CD14-positive monocyte (primary cell): ENCODE measurements around the gene NEGR1. TPM values are rescaled to one million over a fixed set of nuclear protein-coding genes. Genes with fewer than 3 reads are reported as not detected.

ENCODE experiments used
- DNase-seq, 3 donors: peaks; one replicate each; pipeline ENCODE4 v3.0.0-alpha.2; 2011 to 2022
- H2AFZ ChIP-seq: 2 replicates; pipeline ENCODE4 v1.6.0; 2012; ENCODE audit warnings: mild to moderate bottlenecking, low read depth, low read length, inconsistent platforms; ENCODE audit not compliant: insufficient read depth, poor library complexity, severe bottlenecking
- H3K27ac ChIP-seq, 2 donors: 1 replicate in 1 of 2; 2 replicates in 1 of 2; pipeline ENCODE4 v1.5.1; 2012 to 2013; ENCODE audit warnings: low read length in 2 of 2, control low read depth in 1 of 2, inconsistent platforms in 1 of 2, low read depth in 1 of 2, mild to moderate bottlenecking in 1 of 2
- H3K27me3 ChIP-seq, 2 donors: one replicate each; pipeline versions ENCODE4 v1.6.0 to v1.6.1; 2011 to 2013; ENCODE audit warnings: low read length in 2 of 2; ENCODE audit not compliant: control insufficient read depth in 2 of 2, insufficient read depth in 2 of 2
- H3K36me3 ChIP-seq, 2 donors: replicated peaks in 1 of 2; 1 replicate in 1 of 2; 2 replicates in 1 of 2; pipeline versions ENCODE4 v1.5.1 to v1.6.1; 2012 to 2013; ENCODE audit warnings: low read length in 2 of 2, control low read depth in 1 of 2, inconsistent platforms in 1 of 2, mild to moderate bottlenecking in 1 of 2; ENCODE audit not compliant: insufficient read depth in 2 of 2, control insufficient read depth in 1 of 2
- H3K4me1 ChIP-seq, 2 donors: 1 replicate in 1 of 2; 2 replicates in 1 of 2; pipeline versions ENCODE4 v1.5.1 to v1.6.1; 2012 to 2013; ENCODE audit warnings: low read length in 2 of 2, control low read depth in 1 of 2, inconsistent platforms in 1 of 2, mild to moderate bottlenecking in 1 of 2, moderate library complexity in 1 of 2; ENCODE audit not compliant: insufficient read depth in 2 of 2, control insufficient read depth in 1 of 2
- H3K4me2 ChIP-seq: replicated peaks from 2 replicates; pipeline ENCODE3; 2012; ENCODE audit warnings: low read length, moderate library complexity, mild to moderate bottlenecking; ENCODE audit not compliant: poor library complexity, severe bottlenecking; ENCODE audit errors: extremely low read depth
- H3K4me3 ChIP-seq, 3 experiments: fragments of 200-600 bp in 1 of 3; sonication (generic) in 1 of 3; replicated peaks in 1 of 3; 1 replicate in 2 of 3; 2 replicates in 1 of 3; pipeline ENCODE4 v1.5.1; 2011 to 2013; ENCODE audit warnings: low read length in 3 of 3, mild to moderate bottlenecking in 3 of 3, control low read depth in 2 of 3, low read depth in 2 of 3, inconsistent platforms in 1 of 3, moderate library complexity in 1 of 3
- H3K79me2 ChIP-seq: 2 replicates; pipeline ENCODE4 v1.6.0; 2012; ENCODE audit warnings: mild to moderate bottlenecking, control low read depth, inconsistent platforms, low read length, moderate library complexity; ENCODE audit not compliant: insufficient read depth
- H3K9ac ChIP-seq: 2 replicates; pipeline ENCODE4 v1.6.0; 2017; ENCODE audit warnings: low read length, mild to moderate bottlenecking; ENCODE audit not compliant: insufficient read depth, poor library complexity, severe bottlenecking
- H3K9me3 ChIP-seq, 2 donors: replicated peaks in 1 of 2; 1 replicate in 1 of 2; 2 replicates in 1 of 2; pipeline versions ENCODE4 v1.5.1 to v1.6.1; 2012 to 2013; ENCODE audit warnings: low read length in 2 of 2, control low read depth in 1 of 2; ENCODE audit not compliant: control insufficient read depth in 1 of 2, insufficient read depth in 1 of 2
- H4K20me1 ChIP-seq: 2 replicates; pipeline ENCODE4 v1.6.0; 2012; ENCODE audit warnings: mild to moderate bottlenecking, low read length, control low read depth, moderate library complexity; ENCODE audit not compliant: insufficient read depth
- H3K27ac Mint-ChIP-seq, 7 donors: one replicate each; pipeline ENCODE4 v1.8.0; 2020; ENCODE audit warnings: mild to moderate bottlenecking in 7 of 7, mixed read lengths in 7 of 7, moderate library complexity in 6 of 7, inconsistent platforms in 2 of 7
- H3K27me3 Mint-ChIP-seq, 3 donors: one replicate each; pipeline ENCODE4 v1.8.0; 2021 to 2022; ENCODE audit warnings: low read depth in 3 of 3, mild to moderate bottlenecking in 3 of 3, mixed read lengths in 3 of 3, moderate library complexity in 3 of 3, inconsistent platforms in 1 of 3
- H3K36me3 Mint-ChIP-seq, 2 donors: one replicate each; pipeline ENCODE4 v1.8.0; 2020; ENCODE audit warnings: mixed read lengths in 2 of 2, inconsistent platforms in 1 of 2, mild to moderate bottlenecking in 1 of 2
- H3K4me1 Mint-ChIP-seq: one replicate; pipeline ENCODE4 v1.8.0; 2020; ENCODE audit warnings: mild to moderate bottlenecking, mixed read lengths
- H3K4me3 Mint-ChIP-seq, 2 donors: one replicate each; pipeline ENCODE4 v1.8.0; 2020; ENCODE audit warnings: mild to moderate bottlenecking in 2 of 2, mixed read lengths in 2 of 2, moderate library complexity in 1 of 2
- H3K9me3 Mint-ChIP-seq, 7 donors: one replicate each; pipeline ENCODE4 v1.8.0; 2020 to 2022; ENCODE audit warnings: mixed read lengths in 7 of 7, mild to moderate bottlenecking in 6 of 7, moderate library complexity in 6 of 7, inconsistent platforms in 2 of 7
- CTCF ChIP-seq: fragments of 200-600 bp; IDR thresholded peaks from one replicate; pipeline ENCODE4 v1.8.0; 2022; ENCODE audit warnings: antibody characterized with exemption, mild to moderate bottlenecking
- WGBS: methylation state at CpG from one replicate; pipeline ENCODE4 v1.1.5; 2013; ENCODE audit warnings: missing lambda C conversion rate; ENCODE audit not compliant: insufficient coverage; 5-methylcytosine and 5-hydroxymethylcytosine counted together
- intact Hi-C, 2 donors: fragments of 100-400 bp; cut with micrococcal nuclease; formaldehyde crosslinking; loops; one replicate each; pipeline versions ENCODE4 v1.15.0 to v1.15.1; 2023
- polyA plus RNA-seq, 3 donors: library from polyadenylated mRNA; depleted of rRNA in 1 of 3; unstranded in 2 of 3; stranded (reverse) in 1 of 3; fragments of 300-500 nt in 2 of 3; fragments of >200 nt in 1 of 3; fragmentation: Illumina TruSeq in 2 of 3; gene quantifications; 1 replicate in 2 of 3; 2 replicates in 1 of 3; pipeline ENCODE4 v1.2.3, GENCODE V29; 2012 to 2021

The NEGR1 gene
- polyA plus RNA-seq, 3 donors: 0.03 to 0.15 (median 0.13) TPM

- DNase-seq: no peak
- peaks cover 0 to 6% (median 0%) of the 10 kb centered on the region in 7 donors for H3K9me3 Mint-ChIP-seq
- Histone ChIP-seq H3K9ac (no peak overlapping the region), H4K20me1 (no peaks in the 10 kb centered on the region), H3K4me1 (no peaks in the 10 kb centered on the region), H3K4me2 (no peak overlapping the region), H3K79me2 (no peaks in the 10 kb centered on the region), H2AFZ (no peak overlapping the region), H3K27ac (no peak overlapping the region), H3K4me3 (no peak overlapping the region), H3K27me3 (no peaks in the 10 kb centered on the region), H3K9me3 (no peaks in the 10 kb centered on the region), H3K36me3 (no peaks in the 10 kb centered on the region)
- no peaks in the 10 kb centered on the region for H3K36me3 Mint-ChIP-seq
- intact Hi-C loops: no loop called here
- H3K4me1 Mint-ChIP-seq: peaks cover 11% of the 10 kb centered on the region
- H3K4me3 Mint-ChIP-seq: no peak overlapping the region
- H3K27me3 Mint-ChIP-seq: no peaks in the 10 kb centered on the region
- no peak overlapping the region for H3K27ac Mint-ChIP-seq
- TF ChIP-seq CTCF: no peak
Measured at GRCh38 chr1:71796006-71796405, 486.3 kb downstream of the NEGR1 start.

- WGBS: no CpG with 5 or more reads among the region's 1 CpG
- Histone ChIP-seq H3K27me3 (no peaks in the 10 kb centered on the region), H2AFZ (no peak overlapping the region), H3K4me3 (no peak overlapping the region), H3K9ac (no peak overlapping the region), H3K79me2 (no peaks in the 10 kb centered on the region), H3K9me3 (no peaks in the 10 kb centered on the region), H3K36me3 (no peaks in the 10 kb centered on the region), H3K4me2 (no peak overlapping the region), H3K27ac (no peak overlapping the region), H3K4me1 (no peaks in the 10 kb centered on the region), H4K20me1 (no peaks in the 10 kb centered on the region)
- Mint-ChIP-seq H3K36me3 (no peaks in the 10 kb centered on the region), H3K4me1 (peaks cover 11% of the 10 kb centered on the region), H3K27me3 (no peaks in the 10 kb centered on the region), H3K27ac (no peak overlapping the region), H3K9me3 (peaks cover 0 to 2% (median 0%) of the 10 kb centered on the region in 7 donors), H3K4me3 (no peak overlapping the region)
- intact Hi-C loops: no loop called here
- DNase-seq: no peak
- TF ChIP-seq CTCF: no peak
Measured at GRCh38 chr1:71792264-71792663, 490.1 kb downstream of the NEGR1 start.
